Adrenal gland (tissue), 5 donors: ENCODE measurements around the gene TSPEAR.

Experiments used
- POLR2A ChIP-seq, 2 donors: fragments of 450-650 bp; IDR thresholded peaks; one replicate each; pipeline ENCODE4 v1.6.1; 2017; ENCODE audit warnings: antibody characterized with exemption in 2 of 2, mild to moderate bottlenecking in 2 of 2, moderate library complexity in 1 of 2
- TF ChIP-seq, protein P1 (sequence below), 6 experiments: fragments of 450-650 bp in 4 of 6; fragments of 200-600 bp in 2 of 6; sonication (generic) in 1 of 6; IDR thresholded peaks; 1 replicate in 5 of 6; 2 replicates in 1 of 6; pipeline versions ENCODE4 v1.5.1 to v1.8.0; 2016 to 2021; ENCODE audit warnings: antibody characterized with exemption in 6 of 6, mild to moderate bottlenecking in 2 of 6, moderate library complexity in 1 of 6
- donor health status: DM: no; HTN: no; CAD: no.

DNA sequence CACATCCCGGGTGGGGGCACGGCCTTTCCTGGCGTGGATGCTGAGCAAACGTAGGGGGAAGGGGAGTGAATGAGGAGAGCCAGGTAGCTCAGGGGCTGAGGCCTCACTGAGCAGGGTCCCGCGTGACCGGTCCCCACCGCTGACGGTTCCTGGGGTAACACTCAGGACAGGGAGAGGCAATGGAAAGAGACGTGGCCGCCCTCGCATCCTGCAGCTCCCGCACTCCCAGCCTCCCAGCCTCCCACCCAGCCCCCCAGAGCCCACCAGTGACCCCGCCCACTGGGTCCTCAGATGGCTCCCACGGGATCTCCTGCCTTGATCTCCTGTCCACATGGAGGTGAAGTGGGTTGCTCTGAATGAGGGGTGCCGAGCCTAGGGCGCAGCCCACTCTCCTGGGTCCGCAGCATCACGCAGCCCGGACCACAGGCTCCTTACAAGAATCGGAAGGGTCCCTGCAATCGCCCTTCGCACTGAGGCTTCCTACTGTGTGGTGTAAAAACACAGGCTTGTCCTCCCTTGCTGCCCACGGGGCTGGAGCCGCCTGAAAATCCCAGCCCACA lies 2.4 kb downstream of the TSPEAR start:
- TF ChIP-seq, protein P1, sequence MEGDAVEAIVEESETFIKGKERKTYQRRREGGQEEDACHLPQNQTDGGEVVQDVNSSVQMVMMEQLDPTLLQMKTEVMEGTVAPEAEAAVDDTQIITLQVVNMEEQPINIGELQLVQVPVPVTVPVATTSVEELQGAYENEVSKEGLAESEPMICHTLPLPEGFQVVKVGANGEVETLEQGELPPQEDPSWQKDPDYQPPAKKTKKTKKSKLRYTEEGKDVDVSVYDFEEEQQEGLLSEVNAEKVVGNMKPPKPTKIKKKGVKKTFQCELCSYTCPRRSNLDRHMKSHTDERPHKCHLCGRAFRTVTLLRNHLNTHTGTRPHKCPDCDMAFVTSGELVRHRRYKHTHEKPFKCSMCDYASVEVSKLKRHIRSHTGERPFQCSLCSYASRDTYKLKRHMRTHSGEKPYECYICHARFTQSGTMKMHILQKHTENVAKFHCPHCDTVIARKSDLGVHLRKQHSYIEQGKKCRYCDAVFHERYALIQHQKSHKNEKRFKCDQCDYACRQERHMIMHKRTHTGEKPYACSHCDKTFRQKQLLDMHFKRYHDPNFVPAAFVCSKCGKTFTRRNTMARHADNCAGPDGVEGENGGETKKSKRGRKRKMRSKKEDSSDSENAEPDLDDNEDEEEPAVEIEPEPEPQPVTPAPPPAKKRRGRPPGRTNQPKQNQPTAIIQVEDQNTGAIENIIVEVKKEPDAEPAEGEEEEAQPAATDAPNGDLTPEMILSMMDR (IDR thresholded peaks at IDR 0.05), result no peak
- no peak for TF ChIP-seq POLR2A (IDR thresholded peaks at IDR 0.05)
